GM23338 (cell line): Measurements from ENCODE around the gene THSD7A.

Experiments
- CREB1 ChIP-seq: fragments of 250-450 bp; sonication (Bioruptor Pico); IDR thresholded peaks from 2 replicates; pipeline ENCODE4 v1.5.0; 2020; ENCODE audit warnings: low read depth, mild to moderate bottlenecking, moderate library complexity
- EZH2 ChIP-seq: fragments of 200-600 bp; sonication (generic); IDR thresholded peaks from one replicate; pipeline ENCODE4 v1.8.0; 2017; ENCODE audit warnings: antibody characterized with exemption, mild to moderate bottlenecking, low read depth; ENCODE audit not compliant: unreplicated experiment
- EZH2phosphoT487 ChIP-seq: fragments of 200-600 bp; sonication (generic); IDR thresholded peaks from one replicate; pipeline ENCODE4 v1.8.1; 2018; ENCODE audit warnings: antibody characterized with exemption; ENCODE audit not compliant: unreplicated experiment
- JUNB ChIP-seq: IDR thresholded peaks from one replicate; pipeline ENCODE4 v1.6.1; 2016; ENCODE audit warnings: antibody characterized with exemption; ENCODE audit not compliant: unreplicated experiment
- NANOG ChIP-seq: IDR thresholded peaks from 2 replicates; pipeline ENCODE4 v1.6.1; 2016; ENCODE audit warnings: antibody characterized with exemption, borderline replicate concordance
- POLR2AphosphoS5 ChIP-seq: IDR thresholded peaks from 2 replicates; pipeline ENCODE4 v1.6.1; 2016; ENCODE audit warnings: antibody characterized with exemption, low read depth
- STAT1 ChIP-seq: IDR thresholded peaks from one replicate; pipeline ENCODE4 v1.6.1; 2016; ENCODE audit warnings: antibody characterized with exemption; ENCODE audit not compliant: unreplicated experiment
- ZNF114 ChIP-seq: fragments of 250-450 bp; sonication (Bioruptor Pico); IDR thresholded peaks from 2 replicates; pipeline ENCODE4 v1.5.0; 2020; ENCODE audit warnings: mild to moderate bottlenecking, moderate library complexity
- TF ChIP-seq, protein P1 (sequence below), 2 experiments: fragments of 200-600 bp in 1 of 2; sonication (generic) in 1 of 2; conservative IDR thresholded peaks; 2 replicates each; pipeline versions ENCODE4 v1.5.1 to v1.6.1; 2016 to 2017; ENCODE audit warnings: antibody characterized with exemption in 2 of 2, low read depth in 2 of 2, mild to moderate bottlenecking in 2 of 2, moderate library complexity in 1 of 2
- TF ChIP-seq, protein P2 (sequence below): IDR thresholded peaks from one replicate; pipeline ENCODE4 v1.6.1; 2018; ENCODE audit warnings: antibody characterized with exemption; ENCODE audit not compliant: unreplicated experiment
- TF ChIP-seq, protein P3 (sequence below): IDR thresholded peaks from 2 replicates; pipeline ENCODE4 v1.6.1; 2016; ENCODE audit warnings: antibody characterized with exemption
- TF ChIP-seq, protein P4 (sequence below): fragments of 250-450 bp; sonication (Bioruptor Pico); IDR thresholded peaks from 2 replicates; pipeline ENCODE4 v1.5.0; 2020; ENCODE audit warnings: mild to moderate bottlenecking, moderate library complexity

GRCh38 chr7:11830582-11831155 is 1.3 kb downstream of the THSD7A start:
- TF ChIP-seq, protein P1, sequence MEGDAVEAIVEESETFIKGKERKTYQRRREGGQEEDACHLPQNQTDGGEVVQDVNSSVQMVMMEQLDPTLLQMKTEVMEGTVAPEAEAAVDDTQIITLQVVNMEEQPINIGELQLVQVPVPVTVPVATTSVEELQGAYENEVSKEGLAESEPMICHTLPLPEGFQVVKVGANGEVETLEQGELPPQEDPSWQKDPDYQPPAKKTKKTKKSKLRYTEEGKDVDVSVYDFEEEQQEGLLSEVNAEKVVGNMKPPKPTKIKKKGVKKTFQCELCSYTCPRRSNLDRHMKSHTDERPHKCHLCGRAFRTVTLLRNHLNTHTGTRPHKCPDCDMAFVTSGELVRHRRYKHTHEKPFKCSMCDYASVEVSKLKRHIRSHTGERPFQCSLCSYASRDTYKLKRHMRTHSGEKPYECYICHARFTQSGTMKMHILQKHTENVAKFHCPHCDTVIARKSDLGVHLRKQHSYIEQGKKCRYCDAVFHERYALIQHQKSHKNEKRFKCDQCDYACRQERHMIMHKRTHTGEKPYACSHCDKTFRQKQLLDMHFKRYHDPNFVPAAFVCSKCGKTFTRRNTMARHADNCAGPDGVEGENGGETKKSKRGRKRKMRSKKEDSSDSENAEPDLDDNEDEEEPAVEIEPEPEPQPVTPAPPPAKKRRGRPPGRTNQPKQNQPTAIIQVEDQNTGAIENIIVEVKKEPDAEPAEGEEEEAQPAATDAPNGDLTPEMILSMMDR (conservative IDR thresholded peaks at IDR 0.05; ENCODE audit: low read depth in 2 of 2), result no peak
- no peak for TF ChIP-seq POLR2AphosphoS5
- no peak for TF ChIP-seq CREB1 (CRISPR knock-in tag)
- no peak for TF ChIP-seq EZH2
- no peak for TF ChIP-seq JUNB
- no peak for TF ChIP-seq EZH2phosphoT487
- TF ChIP-seq, protein P2, sequence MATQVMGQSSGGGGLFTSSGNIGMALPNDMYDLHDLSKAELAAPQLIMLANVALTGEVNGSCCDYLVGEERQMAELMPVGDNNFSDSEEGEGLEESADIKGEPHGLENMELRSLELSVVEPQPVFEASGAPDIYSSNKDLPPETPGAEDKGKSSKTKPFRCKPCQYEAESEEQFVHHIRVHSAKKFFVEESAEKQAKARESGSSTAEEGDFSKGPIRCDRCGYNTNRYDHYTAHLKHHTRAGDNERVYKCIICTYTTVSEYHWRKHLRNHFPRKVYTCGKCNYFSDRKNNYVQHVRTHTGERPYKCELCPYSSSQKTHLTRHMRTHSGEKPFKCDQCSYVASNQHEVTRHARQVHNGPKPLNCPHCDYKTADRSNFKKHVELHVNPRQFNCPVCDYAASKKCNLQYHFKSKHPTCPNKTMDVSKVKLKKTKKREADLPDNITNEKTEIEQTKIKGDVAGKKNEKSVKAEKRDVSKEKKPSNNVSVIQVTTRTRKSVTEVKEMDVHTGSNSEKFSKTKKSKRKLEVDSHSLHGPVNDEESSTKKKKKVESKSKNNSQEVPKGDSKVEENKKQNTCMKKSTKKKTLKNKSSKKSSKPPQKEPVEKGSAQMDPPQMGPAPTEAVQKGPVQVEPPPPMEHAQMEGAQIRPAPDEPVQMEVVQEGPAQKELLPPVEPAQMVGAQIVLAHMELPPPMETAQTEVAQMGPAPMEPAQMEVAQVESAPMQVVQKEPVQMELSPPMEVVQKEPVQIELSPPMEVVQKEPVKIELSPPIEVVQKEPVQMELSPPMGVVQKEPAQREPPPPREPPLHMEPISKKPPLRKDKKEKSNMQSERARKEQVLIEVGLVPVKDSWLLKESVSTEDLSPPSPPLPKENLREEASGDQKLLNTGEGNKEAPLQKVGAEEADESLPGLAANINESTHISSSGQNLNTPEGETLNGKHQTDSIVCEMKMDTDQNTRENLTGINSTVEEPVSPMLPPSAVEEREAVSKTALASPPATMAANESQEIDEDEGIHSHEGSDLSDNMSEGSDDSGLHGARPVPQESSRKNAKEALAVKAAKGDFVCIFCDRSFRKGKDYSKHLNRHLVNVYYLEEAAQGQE, result no peak
- TF ChIP-seq ZNF114 (CRISPR knock-in tag), result no peak
- TF ChIP-seq STAT1, result no peak
- no peak for TF ChIP-seq NANOG
- TF ChIP-seq, protein P3, sequence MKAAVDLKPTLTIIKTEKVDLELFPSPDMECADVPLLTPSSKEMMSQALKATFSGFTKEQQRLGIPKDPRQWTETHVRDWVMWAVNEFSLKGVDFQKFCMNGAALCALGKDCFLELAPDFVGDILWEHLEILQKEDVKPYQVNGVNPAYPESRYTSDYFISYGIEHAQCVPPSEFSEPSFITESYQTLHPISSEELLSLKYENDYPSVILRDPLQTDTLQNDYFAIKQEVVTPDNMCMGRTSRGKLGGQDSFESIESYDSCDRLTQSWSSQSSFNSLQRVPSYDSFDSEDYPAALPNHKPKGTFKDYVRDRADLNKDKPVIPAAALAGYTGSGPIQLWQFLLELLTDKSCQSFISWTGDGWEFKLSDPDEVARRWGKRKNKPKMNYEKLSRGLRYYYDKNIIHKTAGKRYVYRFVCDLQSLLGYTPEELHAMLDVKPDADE, result no peak
- TF ChIP-seq, protein P4, sequence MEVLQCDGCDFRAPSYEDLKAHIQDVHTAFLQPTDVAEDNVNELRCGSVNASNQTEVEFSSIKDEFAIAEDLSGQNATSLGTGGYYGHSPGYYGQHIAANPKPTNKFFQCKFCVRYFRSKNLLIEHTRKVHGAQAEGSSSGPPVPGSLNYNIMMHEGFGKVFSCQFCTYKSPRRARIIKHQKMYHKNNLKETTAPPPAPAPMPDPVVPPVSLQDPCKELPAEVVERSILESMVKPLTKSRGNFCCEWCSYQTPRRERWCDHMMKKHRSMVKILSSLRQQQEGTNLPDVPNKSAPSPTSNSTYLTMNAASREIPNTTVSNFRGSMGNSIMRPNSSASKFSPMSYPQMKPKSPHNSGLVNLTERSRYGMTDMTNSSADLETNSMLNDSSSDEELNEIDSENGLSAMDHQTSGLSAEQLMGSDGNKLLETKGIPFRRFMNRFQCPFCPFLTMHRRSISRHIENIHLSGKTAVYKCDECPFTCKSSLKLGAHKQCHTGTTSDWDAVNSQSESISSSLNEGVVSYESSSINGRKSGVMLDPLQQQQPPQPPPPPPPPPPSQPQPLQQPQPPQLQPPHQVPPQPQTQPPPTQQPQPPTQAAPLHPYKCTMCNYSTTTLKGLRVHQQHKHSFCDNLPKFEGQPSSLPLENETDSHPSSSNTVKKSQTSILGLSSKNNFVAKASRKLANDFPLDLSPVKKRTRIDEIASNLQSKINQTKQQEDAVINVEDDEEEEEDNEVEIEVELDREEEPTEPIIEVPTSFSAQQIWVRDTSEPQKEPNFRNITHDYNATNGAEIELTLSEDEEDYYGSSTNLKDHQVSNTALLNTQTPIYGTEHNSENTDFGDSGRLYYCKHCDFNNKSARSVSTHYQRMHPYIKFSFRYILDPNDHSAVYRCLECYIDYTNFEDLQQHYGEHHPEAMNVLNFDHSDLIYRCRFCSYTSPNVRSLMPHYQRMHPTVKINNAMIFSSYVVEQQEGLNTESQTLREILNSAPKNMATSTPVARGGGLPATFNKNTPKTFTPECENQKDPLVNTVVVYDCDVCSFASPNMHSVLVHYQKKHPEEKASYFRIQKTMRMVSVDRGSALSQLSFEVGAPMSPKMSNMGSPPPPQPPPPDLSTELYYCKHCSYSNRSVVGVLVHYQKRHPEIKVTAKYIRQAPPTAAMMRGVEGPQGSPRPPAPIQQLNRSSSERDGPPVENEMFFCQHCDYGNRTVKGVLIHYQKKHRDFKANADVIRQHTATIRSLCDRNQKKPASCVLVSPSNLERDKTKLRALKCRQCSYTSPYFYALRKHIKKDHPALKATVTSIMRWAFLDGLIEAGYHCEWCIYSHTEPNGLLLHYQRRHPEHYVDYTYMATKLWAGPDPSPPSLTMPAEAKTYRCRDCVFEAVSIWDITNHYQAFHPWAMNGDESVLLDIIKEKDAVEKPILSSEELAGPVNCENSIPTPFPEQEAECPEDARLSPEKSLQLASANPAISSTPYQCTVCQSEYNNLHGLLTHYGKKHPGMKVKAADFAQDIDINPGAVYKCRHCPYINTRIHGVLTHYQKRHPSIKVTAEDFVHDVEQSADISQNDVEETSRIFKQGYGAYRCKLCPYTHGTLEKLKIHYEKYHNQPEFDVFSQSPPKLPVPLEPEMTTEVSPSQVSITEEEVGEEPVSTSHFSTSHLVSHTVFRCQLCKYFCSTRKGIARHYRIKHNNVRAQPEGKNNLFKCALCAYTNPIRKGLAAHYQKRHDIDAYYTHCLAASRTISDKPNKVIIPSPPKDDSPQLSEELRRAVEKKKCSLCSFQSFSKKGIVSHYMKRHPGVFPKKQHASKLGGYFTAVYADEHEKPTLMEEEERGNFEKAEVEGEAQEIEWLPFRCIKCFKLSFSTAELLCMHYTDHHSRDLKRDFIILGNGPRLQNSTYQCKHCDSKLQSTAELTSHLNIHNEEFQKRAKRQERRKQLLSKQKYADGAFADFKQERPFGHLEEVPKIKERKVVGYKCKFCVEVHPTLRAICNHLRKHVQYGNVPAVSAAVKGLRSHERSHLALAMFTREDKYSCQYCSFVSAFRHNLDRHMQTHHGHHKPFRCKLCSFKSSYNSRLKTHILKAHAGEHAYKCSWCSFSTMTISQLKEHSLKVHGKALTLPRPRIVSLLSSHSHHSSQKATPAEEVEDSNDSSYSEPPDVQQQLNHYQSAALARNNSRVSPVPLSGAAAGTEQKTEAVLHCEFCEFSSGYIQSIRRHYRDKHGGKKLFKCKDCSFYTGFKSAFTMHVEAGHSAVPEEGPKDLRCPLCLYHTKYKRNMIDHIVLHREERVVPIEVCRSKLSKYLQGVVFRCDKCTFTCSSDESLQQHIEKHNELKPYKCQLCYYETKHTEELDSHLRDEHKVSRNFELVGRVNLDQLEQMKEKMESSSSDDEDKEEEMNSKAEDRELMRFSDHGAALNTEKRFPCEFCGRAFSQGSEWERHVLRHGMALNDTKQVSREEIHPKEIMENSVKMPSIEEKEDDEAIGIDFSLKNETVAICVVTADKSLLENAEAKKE, result no peak
